GM12878 (cell line): Measurements from ENCODE around the gene PLPPR1. TPM values are rescaled to one million over a fixed set of nuclear protein-coding genes. Genes with fewer than 3 reads are reported as not detected.

ENCODE experiments used
- ATAC-seq: fragments of 200-7000 bp; cut with Tn5 transposase; 3 replicates; pipeline ENCODE4 v1.9.1; 2020; ENCODE audit warnings: mild to moderate bottlenecking, moderate library complexity
- BruUV-seq: library from RNA; stranded (reverse); fragments of 400-500 nt; replicated peaks from 2 replicates; lab custom pipeline; 2021; lab: Mats Ljungman, UMichigan
- CTCF ChIA-PET: fragments of 300-600 bp; sonication (Branson Sonifier 250); formaldehyde crosslinking; extraction: SDS; loops from one replicate; lab custom pipeline; 2021; ENCODE audit warnings: inconsistent platforms; lab: Yijun Ruan, JAX
- POLR2A ChIA-PET: fragments of 350-600 bp; formaldehyde crosslinking; extraction: SDS; loops from one replicate; lab custom pipeline; 2021; ENCODE audit warnings: inconsistent platforms; lab: Charles Lee
- RAD21 ChIA-PET: fragments of 300-600 bp; sonication (Branson Sonifier 250); formaldehyde crosslinking; loops from one replicate; lab custom pipeline; 2023; ENCODE audit warnings: antibody characterized with exemption; ENCODE audit not compliant: unreplicated experiment; lab: Charles Lee
- SMC1A ChIA-PET: fragments of 300-600 bp; sonication (Branson Sonifier 250); formaldehyde crosslinking; loops from one replicate; lab custom pipeline; 2023; ENCODE audit not compliant: unreplicated experiment, uncharacterized antibody; lab: Charles Lee
- DNase-seq: peaks from one replicate; pipeline ENCODE4 v3.0.0-alpha.2; 2011; ENCODE audit warnings: low read depth, low spot score
- FAIRE-seq: peaks from 3 replicates; lab custom pipeline; 2011; peaks lifted over from hg19 to GRCh38; lab: Jason Lieb, UNC
- H2AFZ ChIP-seq: 2 replicates; pipeline ENCODE4 v1.6.0; 2011; ENCODE audit warnings: low read depth, low read length, control low read depth; ENCODE audit not compliant: control insufficient read depth
- H3K27ac ChIP-seq: 2 replicates; pipeline ENCODE4 v1.5.1; 2011; ENCODE audit warnings: control low read depth; ENCODE audit not compliant: control insufficient read depth, insufficient read depth
- H3K27me3 ChIP-seq, 2 experiments: replicated peaks in 1 of 2; 2 replicates each; pipeline versions ENCODE4 v1.6.0 to v1.6.1; 2011; ENCODE audit warnings: low read length in 1 of 2; ENCODE audit not compliant: control insufficient read depth in 2 of 2, insufficient read depth in 2 of 2
- H3K36me3 ChIP-seq, 2 experiments: 2 replicates each; pipeline ENCODE4 v1.5.1; 2011; ENCODE audit warnings: low read length in 1 of 2; ENCODE audit not compliant: control insufficient read depth in 2 of 2, insufficient read depth in 2 of 2
- H3K4me1 ChIP-seq: 2 replicates; pipeline ENCODE4 v1.6.1; 2011; ENCODE audit warnings: mild to moderate bottlenecking, low read length, moderate library complexity, mixed read lengths; ENCODE audit not compliant: control insufficient read depth, insufficient read depth
- H3K4me2 ChIP-seq: 2 replicates; pipeline ENCODE4 v1.6.0; 2011; ENCODE audit warnings: control low read depth; ENCODE audit not compliant: control insufficient read depth, insufficient read depth
- H3K4me3 ChIP-seq: fragments of 200-600 bp; sonication (generic); 2 replicates; pipeline ENCODE4 v1.5.1; 2016
- H3K79me2 ChIP-seq: 2 replicates; pipeline ENCODE4 v1.6.0; 2011; ENCODE audit warnings: low read length; ENCODE audit not compliant: control insufficient read depth, insufficient read depth
- H3K9ac ChIP-seq: 2 replicates; pipeline ENCODE4 v1.8.0; 2011; ENCODE audit warnings: low read length, control low read depth, mixed read lengths; ENCODE audit not compliant: control insufficient read depth, insufficient read depth
- H3K9me3 ChIP-seq: replicated peaks from 3 replicates; pipeline ENCODE4 v1.5.1; 2011; ENCODE audit warnings: mild to moderate bottlenecking, low read length; ENCODE audit not compliant: control insufficient read depth, insufficient read depth
- H4K20me1 ChIP-seq: 2 replicates; pipeline ENCODE4 v1.6.0; 2011; ENCODE audit not compliant: control insufficient read depth, insufficient read depth
- BCLAF1 ChIP-seq: fragments of 450-650 bp; IDR thresholded peaks from 2 replicates; pipeline ENCODE4 v1.6.1; 2017; ENCODE audit warnings: antibody characterized with exemption, mild to moderate bottlenecking, moderate library complexity
- E4F1 ChIP-seq: fragments of 450-650 bp; IDR thresholded peaks from 2 replicates; pipeline ENCODE4 v1.6.1; 2018; ENCODE audit warnings: borderline replicate concordance, mild to moderate bottlenecking; ENCODE audit not compliant: partially characterized antibody
- EED ChIP-seq: sonication (generic); IDR thresholded peaks from 2 replicates; pipeline ENCODE4 v1.6.1; 2016; ENCODE audit warnings: antibody characterized with exemption, low read depth
- EZH2 ChIP-seq: IDR thresholded peaks from 2 replicates; pipeline ENCODE4 v1.6.1; 2012; ENCODE audit warnings: low read depth, mild to moderate bottlenecking, control low read depth, inconsistent platforms, low read length, borderline replicate concordance; ENCODE audit not compliant: control insufficient read depth
- HDGF ChIP-seq: fragments of 450-650 bp; IDR thresholded peaks from 2 replicates; pipeline ENCODE4 v1.6.1; 2016; ENCODE audit warnings: antibody characterized with exemption
- MTA2 ChIP-seq: fragments of 450-650 bp; IDR thresholded peaks from 2 replicates; pipeline ENCODE4 v1.6.1; 2016; ENCODE audit warnings: low read depth, mild to moderate bottlenecking, moderate library complexity
- NFXL1 ChIP-seq: fragments of 450-650 bp; IDR thresholded peaks from 2 replicates; pipeline ENCODE4 v1.6.1; 2017; ENCODE audit warnings: antibody characterized with exemption, mild to moderate bottlenecking, borderline replicate concordance
- POLR2AphosphoS2 ChIP-seq: IDR thresholded peaks from 2 replicates; pipeline ENCODE4 v1.6.1; 2011; ENCODE audit warnings: low read depth, mild to moderate bottlenecking, low read length, improper control_type of control experiment, moderate library complexity
- REST ChIP-seq: IDR thresholded peaks from 2 replicates; pipeline ENCODE4 v1.6.1; 2012; ENCODE audit warnings: mild to moderate bottlenecking, low read depth, low read length
- ZNF592 ChIP-seq: fragments of 450-650 bp; IDR thresholded peaks from 2 replicates; pipeline ENCODE4 v1.6.1; 2017; ENCODE audit warnings: mild to moderate bottlenecking, moderate library complexity
- ZSCAN29 ChIP-seq: fragments of 450-650 bp; IDR thresholded peaks from 2 replicates; pipeline ENCODE4 v1.6.1; 2017; ENCODE audit warnings: mild to moderate bottlenecking, moderate library complexity
- WGBS: methylation state at CpG from one replicate; pipeline ENCODE4 v1.1.6; 2016; ENCODE audit warnings: low lambda C conversion rate; ENCODE audit not compliant: insufficient replicate concordance, insufficient coverage; ENCODE audit errors: missing lambda C conversion rate; 5-methylcytosine and 5-hydroxymethylcytosine counted together
- in situ Hi-C: fragments of 300-500 bp; cut with MboI; formaldehyde crosslinking; loops from 9 replicates; pipeline ENCODE4 v1.14.3; 2018; ENCODE audit warnings: mixed read lengths
- intact Hi-C: fragments of 100-400 bp; cut with micrococcal nuclease; formaldehyde crosslinking; loops from one replicate; pipeline ENCODE4 v1.14.2; 2022; ENCODE audit not compliant: unreplicated experiment
- polyA plus RNA-seq, 11 experiments: library from polyadenylated mRNA; depleted of rRNA in 4 of 11; unstranded in 6 of 11; stranded (reverse) in 5 of 11; fragments of >200 nt; fragmentation: Nextera tagmentation in 4 of 11; fragmentation: Illumina TruSeq in 1 of 11; extraction: Ambion mirVana in 4 of 11; extraction: Trizol in 1 of 11; gene quantifications; 1 replicate in 1 of 11; 2 replicates in 10 of 11; pipeline versions ENCODE4 v1.2.1 to v1.2.3, GENCODE V29; 2011 to 2016; ENCODE audit warnings: inconsistent platforms in 2 of 11, missing spikeins in 2 of 11, low read depth in 1 of 11
- total RNA-seq, 4 experiments: library from RNA; depleted of rRNA in 3 of 4; stranded (reverse); fragments of >200 nt in 3 of 4; fragmentation: Illumina TruSeq in 1 of 4; extraction: Trizol in 1 of 4; gene quantifications; 2 replicates each; pipeline versions ENCODE4 v1.2.1 to v1.2.3, GENCODE V29; 2013 to 2021

PLPPR1 gene
- total and polyA plus RNA-seq, 10 of the 15 experiments (the other 5 are each of a cell fraction or from before 2014, with no cell fraction given), result 0.69 TPM; not detected in 9

- Histone ChIP-seq H3K9me3 (no peaks in the 10 kb centered on the region), H3K4me1 (no peaks in the 10 kb centered on the region), H2AFZ (no peak overlapping the region), H3K27me3 (no peaks in the 10 kb centered on the region), H3K4me2 (no peak overlapping the region), H3K36me3 (no peaks in the 10 kb centered on the region), H3K79me2 (no peaks in the 10 kb centered on the region), H4K20me1 (no peaks in the 10 kb centered on the region), H3K27ac (no peak overlapping the region), H3K9ac (no peak overlapping the region), H3K4me3 (no peak overlapping the region)
- ATAC-seq, result no peak
- BruUV-seq, result no TSS peak
- SMC1A ChIA-PET, result no interaction called here
- no peak for DNase-seq
- in situ Hi-C loops (no loop called here), intact Hi-C loops (no loop called here)
- no peak for FAIRE-seq
- RAD21 ChIA-PET, result no interaction called here
- 31% methylated on average over 1 of the region's 1 CpG for WGBS
- CTCF ChIA-PET, result no interaction called here
- POLR2A ChIA-PET, result no interaction called here
- TF ChIP-seq POLR2AphosphoS2 (no peak), ZSCAN29 (no peak), HDGF (no peak), MTA2 (no peak), ZNF592 (no peak), REST (no peak), EZH2 (no peak), EED (no peak), E4F1 (no peak), BCLAF1 (no peak), NFXL1 (no peak)
Measured at GRCh38 chr9:101332362-101332761, 303.8 kb downstream of the PLPPR1 start.
